Measurements from ENCODE around the gene RNF144B.
"Not testable (repeated sequence)": the region's sequence is repeated elsewhere in the genome, so short reads cannot be mapped to it uniquely, and the experiment has no call there.

Gene RNF144B

GRCh38 chr6:18371010-18371409 lies 16.1 kb upstream of the RNF144B start:
- DNase-seq (ENCODE audit: extremely low read depth in 1 of 2, low read depth in 1 of 2), result no peak

- DNase-seq (ENCODE audit: extremely low read depth in 1 of 2, low read depth in 1 of 2), result no peak
Observed at GRCh38 chr6:18371656-18372055, 15.5 kb upstream of the RNF144B start.

- DNase-seq (ENCODE audit: extremely low read depth in 1 of 2, low read depth in 1 of 2), result no peak
Observed at GRCh38 chr6:18380158-18380836, 6.9 kb upstream of the RNF144B start.

GRCh38 chr6:18380851-18381250 lies 6.3 kb upstream of the RNF144B start:
- DNase-seq (ENCODE audit: extremely low read depth in 1 of 2, low read depth in 1 of 2), result no peak

GRCh38 chr6:18383441-18383840 lies 3.7 kb upstream of the RNF144B start:
- no peak for DNase-seq (ENCODE audit: extremely low read depth in 1 of 2, low read depth in 1 of 2)

GRCh38 chr6:18384621-18385020 lies 2.5 kb upstream of the RNF144B start:
- no peak for DNase-seq (ENCODE audit: extremely low read depth in 1 of 2, low read depth in 1 of 2)

GRCh38 chr6:18386298-18386976 lies 713 bp upstream of the RNF144B start:
- no peak for DNase-seq (ENCODE audit: extremely low read depth in 1 of 2, low read depth in 1 of 2)

- no peak for DNase-seq (ENCODE audit: extremely low read depth in 1 of 2, low read depth in 1 of 2)
Observed at GRCh38 chr6:18388271-18388670, 1.1 kb downstream of the RNF144B start.

- no peak for DNase-seq (ENCODE audit: extremely low read depth in 1 of 2, low read depth in 1 of 2)
Observed at GRCh38 chr6:18388942-18389341, 1.8 kb downstream of the RNF144B start.

GRCh38 chr6:18389479-18389878 lies 2.3 kb downstream of the RNF144B start:
- DNase-seq (ENCODE audit: extremely low read depth in 1 of 2, low read depth in 1 of 2), result no peak

GRCh38 chr6:18390476-18390875 lies 3.3 kb downstream of the RNF144B start:
- no peak for DNase-seq (ENCODE audit: extremely low read depth in 1 of 2, low read depth in 1 of 2)

- no peak for DNase-seq (ENCODE audit: extremely low read depth in 1 of 2, low read depth in 1 of 2)
Observed at GRCh38 chr6:18391023-18391422, 3.9 kb downstream of the RNF144B start.

- DNase-seq (ENCODE audit: extremely low read depth in 1 of 2, low read depth in 1 of 2), result no peak
Observed at GRCh38 chr6:18392346-18392877, 5.3 kb downstream of the RNF144B start.

GRCh38 chr6:18393698-18394097 lies 6.5 kb downstream of the RNF144B start:
- DNase-seq (ENCODE audit: extremely low read depth in 1 of 2, low read depth in 1 of 2), result no peak

- no peak for DNase-seq (ENCODE audit: extremely low read depth in 1 of 2, low read depth in 1 of 2)
Observed at GRCh38 chr6:18395177-18395855, 8.2 kb downstream of the RNF144B start.

- DNase-seq (ENCODE audit: extremely low read depth in 1 of 2, low read depth in 1 of 2), result no peak
Observed at GRCh38 chr6:18395856-18396197, 8.7 kb downstream of the RNF144B start.

GRCh38 chr6:18397701-18398100 lies 10.6 kb downstream of the RNF144B start:
- no peak for DNase-seq (ENCODE audit: extremely low read depth in 1 of 2, low read depth in 1 of 2)

GRCh38 chr6:18398225-18398624 lies 11.1 kb downstream of the RNF144B start:
- DNase-seq (ENCODE audit: extremely low read depth in 1 of 2, low read depth in 1 of 2), result not testable (repeated sequence)

- DNase-seq (ENCODE audit: extremely low read depth in 1 of 2, low read depth in 1 of 2), result no peak
Observed at GRCh38 chr6:18400831-18401446, 13.8 kb downstream of the RNF144B start.

- DNase-seq (ENCODE audit: extremely low read depth in 1 of 2, low read depth in 1 of 2), result not testable (repeated sequence)
Observed at GRCh38 chr6:18404965-18405364, 17.8 kb downstream of the RNF144B start.

- DNase-seq (ENCODE audit: extremely low read depth in 1 of 2, low read depth in 1 of 2), result no peak
Observed at GRCh38 chr6:18405477-18406293, 18.5 kb downstream of the RNF144B start.

Data from activated CD8-positive, alpha-beta memory T cell treated with anti-CD3 and anti-CD28 coated beads for 1 hour (primary cell).